GM19238 (cell line): ENCODE measurements around the gene TSEN54.

Experiments used
- DNase-seq: peaks from one replicate; pipeline ENCODE4 v3.0.0; 2011; ENCODE audit warnings: low spot score; ENCODE audit not compliant: insufficient read length

TSEN54 gene

DNA sequence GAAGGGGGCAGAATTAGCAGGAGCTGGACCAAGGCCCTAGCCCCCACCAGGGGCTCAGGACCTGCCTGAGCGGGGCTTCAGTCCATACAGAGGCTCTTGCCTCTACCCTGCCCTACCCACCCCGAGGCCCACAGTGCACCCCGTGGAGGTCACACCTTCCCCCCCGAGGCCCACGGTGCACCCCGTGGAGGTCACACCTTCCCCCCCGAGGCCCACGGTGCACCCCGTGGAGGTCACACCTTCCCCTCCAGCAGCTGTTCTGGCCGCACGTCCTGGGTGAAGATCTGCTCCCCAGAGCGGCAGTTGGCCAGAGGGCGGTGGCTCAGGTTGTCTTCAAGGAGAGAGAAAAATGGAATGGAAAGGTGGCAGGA lies 12.4 kb upstream of the TSEN54 start:
- DNase-seq, result no peak

DNA sequence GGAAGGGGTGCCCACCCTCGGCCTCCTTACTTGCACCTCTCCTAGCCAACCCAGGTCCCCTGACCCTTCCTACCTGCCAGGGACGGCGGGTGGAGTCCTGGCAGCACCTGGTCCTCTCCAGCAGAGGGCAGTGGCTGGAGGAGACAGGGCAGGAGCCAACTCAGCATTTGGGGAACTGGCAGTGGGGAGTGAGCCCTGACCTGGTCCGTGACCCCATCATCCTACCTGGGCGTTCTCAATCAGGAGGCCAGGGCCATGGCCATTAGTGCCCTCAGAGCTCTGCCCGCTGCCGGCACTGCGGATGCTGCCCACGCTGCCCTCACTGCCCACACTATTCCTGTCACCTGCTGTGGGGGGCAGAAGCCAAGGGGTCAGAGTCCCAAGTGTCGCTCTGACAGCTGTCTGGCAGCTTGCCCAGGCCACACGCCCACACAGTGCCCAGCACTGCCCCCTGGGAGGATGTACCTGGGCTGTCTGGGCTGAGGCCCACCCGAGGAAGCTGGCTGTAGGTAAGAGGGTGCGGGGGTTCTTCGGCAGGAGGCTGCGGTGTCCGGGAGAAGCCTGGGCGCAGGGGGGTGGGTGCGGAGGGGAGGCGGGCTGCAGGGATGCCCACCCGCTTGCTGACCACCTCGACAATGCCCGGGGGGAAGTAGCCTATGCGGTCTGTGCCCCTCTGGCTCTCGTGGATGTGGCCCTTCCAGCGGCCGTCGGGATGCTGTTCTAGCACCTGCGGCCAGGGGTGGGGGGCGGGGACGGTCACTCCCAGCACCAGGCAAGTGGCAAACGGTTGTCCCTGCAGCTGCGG lies 11.8 kb upstream of the TSEN54 start:
- DNase-seq, result peak; percentile 80

DNA sequence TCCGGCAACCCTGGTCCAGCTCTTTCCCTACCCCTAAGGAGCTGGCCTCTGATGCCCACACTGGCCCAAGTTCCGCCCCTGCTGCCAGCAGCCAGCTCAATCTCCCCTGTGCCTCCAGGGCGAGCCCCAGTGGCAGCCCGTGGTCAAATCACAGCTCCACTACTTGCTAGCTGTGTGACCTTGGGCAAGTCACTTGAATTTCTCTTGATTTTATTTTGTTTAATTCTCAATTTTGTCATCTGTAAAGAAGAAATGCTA lies 11.2 kb upstream of the TSEN54 start:
- DNase-seq, result no peak

DNA sequence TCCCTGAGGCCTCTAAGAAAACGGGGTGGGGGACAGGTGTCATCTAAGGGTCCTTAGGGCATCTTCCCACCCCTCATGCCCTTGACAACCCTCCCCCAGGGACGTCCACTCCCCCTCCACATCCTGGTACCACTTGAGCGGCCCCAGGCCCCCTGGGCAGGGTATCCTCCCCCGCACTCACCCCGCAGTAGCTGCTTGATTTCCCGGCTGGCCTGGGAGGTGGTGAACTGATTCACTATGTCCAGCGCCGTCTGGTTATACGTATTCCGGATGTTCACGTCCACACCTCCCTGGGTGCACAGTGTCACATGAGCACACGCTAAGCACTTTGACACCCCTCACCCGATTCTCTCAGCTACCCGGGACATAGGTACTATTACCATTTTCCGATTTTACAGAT lies 10.7 kb upstream of the TSEN54 start:
- no peak for DNase-seq

DNA sequence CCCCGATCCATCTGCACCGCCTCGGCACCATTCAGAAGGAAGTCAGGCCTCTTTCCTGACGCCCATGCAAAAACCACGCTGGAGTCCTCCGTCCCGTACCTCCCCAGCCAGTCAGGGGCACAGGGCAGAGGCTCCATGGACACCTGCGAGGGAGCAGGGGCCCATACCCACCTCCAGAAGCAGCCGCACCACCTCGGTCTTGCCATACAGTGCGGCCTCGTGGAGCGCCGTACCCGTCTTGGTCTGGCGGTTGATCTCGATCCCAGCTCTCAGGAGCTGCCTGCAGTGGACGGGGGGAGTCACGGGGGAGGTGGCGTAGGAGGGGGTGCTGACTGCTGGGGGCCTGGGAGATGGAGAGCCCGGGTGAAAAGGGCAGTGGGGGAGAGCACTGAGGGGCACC lies 10.2 kb upstream of the TSEN54 start:
- DNase-seq, result no peak

DNA sequence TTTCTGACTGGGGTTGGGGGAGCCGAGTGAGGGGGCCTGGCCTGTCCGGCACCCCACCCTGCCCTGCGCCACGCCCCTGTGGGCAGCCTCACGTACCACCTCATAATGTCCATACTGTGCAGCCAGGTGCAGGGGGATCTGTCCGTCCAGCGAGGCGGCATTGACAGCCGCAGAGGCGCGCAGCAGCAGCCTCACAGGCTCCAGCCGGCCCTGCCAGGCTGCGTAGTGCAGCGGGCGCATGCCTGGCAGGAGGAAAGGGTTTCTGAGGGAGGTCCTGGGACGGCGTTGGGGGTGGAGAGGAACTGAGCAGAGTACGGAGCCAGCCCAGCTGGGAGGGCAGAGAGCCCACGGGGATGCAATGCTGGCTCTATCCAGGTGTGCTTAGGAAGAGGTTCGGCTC lies 9.4 kb upstream of the TSEN54 start:
- DNase-seq, result no peak

DNA sequence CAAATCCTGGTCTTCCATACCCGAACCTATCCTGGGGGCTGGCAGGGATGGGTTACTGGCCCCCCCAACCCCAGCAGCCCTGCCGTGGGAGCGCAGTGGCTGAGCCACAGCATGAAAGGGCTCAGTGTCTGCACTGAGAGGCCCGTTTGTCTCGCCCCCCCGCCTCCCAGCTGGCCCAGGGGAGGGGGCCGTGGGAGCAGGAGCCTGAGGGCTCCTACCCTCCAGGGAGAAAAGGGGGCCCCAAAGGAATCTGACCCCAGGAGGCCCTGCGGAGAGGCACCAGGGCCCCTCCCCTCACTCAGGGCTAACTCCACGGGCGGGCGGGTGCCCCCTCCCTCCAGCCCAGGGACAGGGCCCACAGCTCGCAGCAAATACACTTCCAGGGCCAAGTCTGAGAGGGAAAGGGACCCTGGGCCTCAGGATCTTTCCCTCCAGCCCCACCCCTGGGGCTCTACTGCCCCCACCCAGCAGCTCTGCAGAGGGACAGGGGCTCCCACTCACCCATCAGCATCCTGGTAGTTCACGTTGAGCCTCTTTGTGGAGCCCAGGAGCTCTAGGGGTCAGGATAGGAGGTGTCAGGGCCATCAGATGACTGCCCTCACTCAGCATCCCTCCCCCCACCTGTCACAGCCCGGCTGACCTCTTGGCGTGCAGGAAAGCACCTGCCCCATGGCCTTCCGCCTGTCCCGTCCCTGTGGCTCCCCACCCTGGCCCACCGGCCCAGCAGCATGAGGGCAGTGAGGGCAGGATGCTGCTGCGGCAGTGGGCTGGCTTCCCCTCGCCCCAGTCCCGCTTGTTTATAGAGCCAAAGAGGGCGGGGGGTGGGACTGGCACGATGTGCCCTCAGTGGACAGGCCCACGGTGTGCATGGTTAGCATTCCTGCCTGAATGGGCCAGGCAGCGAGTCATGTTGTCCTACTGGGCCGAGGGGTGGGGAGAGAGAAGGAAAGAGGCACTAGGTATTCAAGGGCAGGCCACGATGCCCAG lies 8.3 kb upstream of the TSEN54 start:
- no peak for DNase-seq

DNA sequence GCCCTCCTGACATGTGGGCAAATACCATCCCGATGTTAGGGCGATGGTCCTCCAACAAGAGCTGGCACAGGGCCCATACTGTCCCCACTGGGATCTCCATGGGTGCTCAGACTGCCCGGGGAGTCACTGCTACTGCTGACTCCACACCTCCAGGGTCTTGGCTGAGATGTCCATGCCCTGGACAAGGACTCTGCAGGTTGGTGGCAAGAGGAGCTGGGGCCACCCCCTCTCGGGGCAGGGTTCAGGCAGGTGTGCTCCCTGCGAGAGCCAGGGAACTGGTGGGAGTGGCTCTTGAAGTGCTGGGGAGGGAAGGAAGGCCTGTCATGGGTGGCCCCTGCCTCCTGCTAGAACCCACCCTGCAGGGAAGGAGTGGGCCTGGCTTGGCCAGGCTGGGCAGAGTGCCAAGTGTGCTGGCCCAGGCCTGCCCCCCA lies 7.4 kb upstream of the TSEN54 start:
- no peak for DNase-seq

DNA sequence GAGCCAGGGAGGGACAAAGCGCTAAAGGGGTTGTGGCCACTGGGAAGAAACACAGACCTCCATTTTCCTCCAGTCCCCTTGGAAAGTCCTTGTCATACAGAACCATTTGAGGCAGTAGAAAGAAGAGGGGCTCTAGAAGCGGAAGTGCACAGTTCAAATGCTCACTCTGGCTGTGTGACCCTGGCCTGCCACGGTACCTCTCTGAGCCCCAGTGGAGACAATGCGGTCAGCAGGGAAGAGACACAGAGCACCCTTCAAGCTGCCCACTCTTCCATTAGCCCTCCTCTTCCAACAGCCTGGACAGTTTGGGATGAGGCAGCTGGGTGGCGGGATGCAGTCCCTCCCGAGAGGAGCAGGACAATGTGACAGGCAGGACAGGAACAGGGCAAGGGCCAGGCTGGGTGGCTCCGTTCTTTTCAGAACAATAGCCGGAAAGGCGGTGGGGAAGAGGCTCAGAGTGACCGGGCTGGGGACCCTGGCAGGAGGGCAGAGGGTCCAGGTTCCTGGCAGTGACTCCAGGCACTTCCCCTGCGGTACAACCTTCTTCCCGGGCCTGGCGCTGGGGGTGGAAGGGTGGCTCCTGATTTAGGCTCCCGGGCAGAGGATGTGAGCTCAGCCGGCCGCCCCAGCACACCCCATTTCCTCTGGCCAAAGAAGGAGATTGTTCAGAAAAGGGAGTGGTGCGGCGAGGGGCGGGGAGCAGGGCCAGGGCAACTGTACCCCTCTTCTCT lies 6.6 kb upstream of the TSEN54 start:
- no peak for DNase-seq

DNA sequence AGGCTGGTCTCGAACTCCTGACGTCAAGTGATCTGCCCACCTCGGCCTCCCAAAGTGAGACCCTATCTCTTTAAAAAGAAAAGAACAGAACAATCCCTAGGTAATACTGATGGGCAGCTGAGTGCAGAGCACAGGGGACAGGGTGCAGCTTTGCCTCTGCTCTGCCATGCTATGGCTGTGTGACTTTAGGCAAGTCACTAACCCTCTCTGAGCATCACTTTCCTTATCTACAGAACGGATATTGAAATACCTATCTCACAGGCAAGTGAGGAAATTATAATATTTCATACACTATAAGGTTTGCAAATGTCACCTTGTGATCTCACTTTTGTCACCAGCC lies 5.1 kb upstream of the TSEN54 start:
- DNase-seq, result no peak

DNA sequence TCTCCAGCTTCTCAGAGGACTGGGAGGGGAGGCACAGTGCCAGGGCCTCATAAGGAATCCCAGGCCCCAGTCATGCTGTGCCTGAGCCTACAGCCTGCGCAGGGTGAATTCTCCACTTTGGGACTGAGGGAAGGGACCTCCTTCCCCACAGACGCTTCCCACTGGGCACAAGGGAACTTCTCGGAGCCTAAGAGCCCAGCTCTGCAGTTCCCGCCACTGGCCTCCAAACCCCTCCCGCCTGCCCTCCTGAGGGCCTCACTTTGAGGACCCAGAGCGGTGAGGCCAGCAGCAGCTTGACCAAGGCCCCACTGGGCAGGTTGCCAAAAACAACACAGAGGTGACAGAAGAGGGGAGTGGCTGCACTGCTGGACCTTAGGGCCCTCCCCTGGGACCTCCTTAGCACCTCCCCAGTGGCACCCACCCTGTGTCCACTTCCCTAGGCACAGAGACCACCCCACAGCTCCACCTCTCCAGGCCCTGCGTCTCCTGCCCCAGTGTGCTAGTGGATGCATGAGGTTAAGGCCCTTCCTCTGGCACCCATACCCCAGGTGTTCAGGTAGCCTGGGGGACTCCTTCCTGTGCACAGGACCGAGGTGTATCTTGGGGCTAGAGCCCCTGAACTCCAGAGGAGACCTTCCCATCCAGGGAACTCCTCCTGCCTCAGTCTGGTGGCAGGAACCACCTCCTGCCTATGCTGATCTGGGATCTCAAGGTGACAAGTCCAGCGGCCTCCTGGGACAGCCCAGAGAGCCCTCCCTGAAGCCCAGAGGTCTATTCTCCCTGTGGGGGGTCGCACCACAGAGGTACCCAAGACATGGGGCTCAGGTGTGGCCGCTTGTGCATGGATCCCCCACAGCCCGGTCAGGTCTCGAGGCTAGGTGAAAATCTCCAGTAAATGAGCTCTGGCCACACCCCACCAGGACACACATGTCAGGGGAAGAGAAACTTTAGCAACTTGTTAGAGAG lies 4.4 kb upstream of the TSEN54 start:
- DNase-seq, result no peak

DNA sequence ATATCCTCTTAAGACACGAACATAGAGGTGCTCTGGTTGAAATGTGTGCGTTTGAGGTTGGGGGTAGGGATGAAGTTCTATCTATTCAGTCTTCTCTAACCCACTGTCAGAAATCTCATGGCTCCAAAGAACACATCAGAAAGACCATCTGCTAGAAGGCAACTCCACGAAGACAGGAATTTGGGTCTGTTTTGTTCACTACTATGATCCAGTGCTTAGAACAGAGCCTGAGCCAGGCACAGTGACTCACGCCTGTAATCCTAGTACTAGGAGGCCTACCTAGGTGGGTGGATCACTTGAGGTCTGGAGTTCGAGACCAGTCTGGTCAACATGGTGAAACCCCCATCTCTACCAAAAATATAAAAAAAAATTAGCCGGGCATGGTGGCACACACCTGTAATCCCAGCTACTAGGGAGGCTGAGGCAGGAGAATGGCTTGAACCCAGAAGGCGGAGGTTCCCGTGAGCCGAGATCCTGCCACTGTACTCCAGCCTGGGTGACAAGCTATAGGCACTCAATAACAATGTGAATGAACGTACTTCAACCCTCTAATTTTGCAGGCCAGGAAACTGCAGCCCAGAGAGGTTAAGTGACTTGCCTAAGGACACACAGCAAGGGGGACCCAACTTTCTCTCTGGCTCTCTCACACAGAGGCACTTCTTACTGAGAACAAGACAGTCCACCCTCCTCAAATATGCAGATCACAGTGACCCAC lies 3.2 kb upstream of the TSEN54 start:
- no peak for DNase-seq

DNA sequence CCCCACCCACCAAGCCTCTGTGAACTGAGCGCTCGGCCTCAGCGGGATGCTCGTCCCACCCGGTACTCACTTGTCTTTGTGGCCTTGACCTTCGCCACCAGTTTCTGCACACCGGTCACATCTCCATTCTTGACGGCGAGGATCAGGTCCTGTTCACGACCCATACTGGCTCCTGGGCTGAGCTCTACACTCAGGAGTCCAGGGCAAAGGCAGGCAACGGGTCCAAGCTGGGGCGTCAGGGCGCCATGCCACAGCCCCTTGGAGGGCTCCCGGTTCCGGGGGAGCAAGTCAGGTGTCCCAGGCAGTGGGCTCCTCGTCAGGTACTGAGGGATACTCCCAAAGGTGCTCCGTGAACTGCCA lies 2.7 kb upstream of the TSEN54 start:
- no peak for DNase-seq

DNA sequence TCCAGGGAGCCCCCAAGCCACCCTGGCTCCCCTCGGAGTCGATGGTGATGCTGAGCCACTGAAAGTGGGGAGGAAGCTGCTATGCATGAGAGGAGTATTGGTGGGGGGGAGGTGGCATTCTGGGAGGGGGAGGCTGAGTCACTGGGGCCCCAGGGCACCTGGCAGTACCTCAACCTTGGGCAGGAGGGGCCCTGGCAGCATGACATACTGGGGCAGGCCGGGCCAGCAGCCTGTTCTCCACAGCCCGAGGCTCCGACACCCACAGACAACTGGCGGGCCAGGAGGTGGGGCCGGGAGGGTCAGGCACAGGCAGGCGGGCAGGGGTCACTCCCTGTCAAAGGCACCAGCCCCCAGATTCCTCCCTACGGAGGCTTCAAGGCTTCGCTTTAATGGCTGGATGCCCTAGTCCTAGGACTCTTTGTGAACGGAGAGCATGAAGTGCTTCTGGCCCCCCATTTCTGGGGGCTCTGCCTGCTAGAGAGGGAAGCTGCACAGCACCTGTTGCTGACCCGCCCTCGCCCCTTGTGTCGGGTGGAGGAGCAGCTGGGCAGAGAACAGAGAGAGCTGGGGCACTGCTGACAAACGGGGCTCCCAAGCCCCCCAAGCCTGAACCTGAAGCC lies 1.9 kb upstream of the TSEN54 start:
- DNase-seq, result no peak

DNA sequence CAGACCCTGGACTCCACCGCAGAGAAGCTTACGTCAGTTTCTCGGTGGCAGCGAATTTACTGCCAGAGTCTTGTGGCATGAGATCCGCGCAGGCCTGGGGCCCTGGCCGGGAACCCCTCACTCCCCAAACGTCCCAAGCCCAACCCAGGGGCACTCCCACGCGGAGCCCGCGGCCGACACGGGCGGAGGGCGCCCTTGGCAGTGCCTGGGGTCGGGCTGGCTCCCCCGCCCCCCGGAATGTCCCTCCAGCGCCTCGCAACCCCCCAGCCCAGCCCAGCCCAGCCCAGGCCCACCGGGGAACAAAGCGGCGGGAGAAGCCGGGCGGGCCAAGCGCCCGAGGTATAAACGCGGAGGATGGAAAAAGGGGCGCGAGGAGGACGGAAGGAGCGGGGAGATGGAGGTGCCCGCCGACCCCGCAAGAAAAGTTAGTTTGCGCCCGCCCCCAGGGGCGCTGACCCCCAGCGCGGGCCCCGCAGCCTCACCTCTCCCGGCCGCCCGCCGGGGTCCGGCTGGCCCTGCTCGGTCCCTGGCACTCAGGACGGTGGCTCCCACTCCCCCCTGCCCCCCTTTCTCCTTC lies 1.3 kb upstream of the TSEN54 start:
- no peak for DNase-seq

DNA sequence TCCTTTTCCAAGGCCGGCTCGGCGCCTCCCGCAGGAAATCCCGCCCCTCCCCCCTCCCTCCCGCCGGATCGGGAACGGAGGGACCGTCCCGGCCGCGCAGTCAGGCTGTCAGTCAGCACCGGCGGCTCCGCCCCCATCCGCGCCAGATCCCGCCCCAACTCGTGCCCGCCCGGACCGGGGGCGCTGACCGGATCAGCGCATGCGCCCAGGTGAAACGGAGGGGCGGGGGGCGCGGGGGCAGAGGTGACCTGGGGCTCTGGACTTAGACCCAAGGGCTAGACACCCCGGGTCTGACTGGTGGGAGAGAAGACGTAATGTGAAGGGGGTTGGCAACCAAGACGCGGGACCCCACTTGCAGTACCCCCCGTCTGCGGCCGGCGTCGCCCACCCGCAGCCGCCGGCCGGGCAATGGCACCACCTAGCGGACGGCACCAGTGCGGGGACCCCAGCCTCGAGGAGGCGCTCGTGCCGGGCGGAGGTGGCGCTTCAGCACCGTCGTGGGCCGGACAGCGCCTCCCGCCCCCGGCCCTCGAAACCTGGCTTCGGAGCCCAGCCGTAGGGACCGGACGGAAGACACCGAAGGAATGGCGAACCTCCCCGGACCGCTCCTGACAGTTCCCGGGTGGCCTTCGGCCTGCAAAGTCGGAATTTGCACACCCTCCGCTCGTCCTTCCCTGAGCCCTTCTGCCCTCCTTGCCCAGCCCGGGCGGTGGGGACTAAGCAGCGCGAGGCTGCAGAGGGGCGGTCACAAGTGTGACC lies 653 bp upstream of the TSEN54 start, which contains the start of gene CASKIN2:
Gene CASKIN2, minus strand, starts transcription at position 42 of the 759 bp plus-strand sequence. CDS start 1,733 bp downstream, outside the sequence.
- peak; percentile 97 for DNase-seq

DNA sequence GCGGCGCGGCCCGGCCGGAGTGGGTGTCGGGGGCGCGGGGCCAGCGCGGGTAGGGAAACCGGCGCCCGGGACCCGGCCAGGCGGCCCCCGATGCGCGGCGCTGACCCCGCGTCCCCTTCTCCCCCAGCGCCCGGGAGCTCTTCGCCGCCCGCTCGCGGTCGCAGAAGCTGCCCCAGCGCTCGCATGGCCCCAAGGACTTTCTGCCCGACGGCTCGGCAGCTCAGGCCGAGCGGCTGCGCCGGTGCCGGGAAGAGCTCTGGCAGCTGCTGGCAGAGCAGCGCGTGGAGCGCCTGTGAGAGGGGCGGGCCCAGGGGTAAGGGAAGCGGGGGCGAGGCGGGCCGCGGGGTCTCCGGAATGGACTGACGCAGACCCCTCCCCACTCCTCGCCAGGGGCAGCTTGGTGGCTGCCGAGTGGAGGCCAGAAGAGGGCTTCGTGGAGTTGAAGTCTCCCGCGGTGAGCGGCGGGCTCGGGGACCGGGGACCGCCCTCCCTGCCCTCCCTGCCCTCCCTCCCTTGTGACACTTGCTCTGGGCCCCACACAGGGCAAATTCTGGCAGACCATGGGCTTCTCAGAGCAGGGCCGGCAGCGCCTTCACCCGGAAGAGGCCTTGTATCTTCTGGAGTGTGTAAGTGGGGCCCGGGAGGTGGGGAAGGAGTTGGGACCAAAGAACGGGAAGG lies 430 bp downstream of the TSEN54 start:
- peak; percentile 64 for DNase-seq

DNA sequence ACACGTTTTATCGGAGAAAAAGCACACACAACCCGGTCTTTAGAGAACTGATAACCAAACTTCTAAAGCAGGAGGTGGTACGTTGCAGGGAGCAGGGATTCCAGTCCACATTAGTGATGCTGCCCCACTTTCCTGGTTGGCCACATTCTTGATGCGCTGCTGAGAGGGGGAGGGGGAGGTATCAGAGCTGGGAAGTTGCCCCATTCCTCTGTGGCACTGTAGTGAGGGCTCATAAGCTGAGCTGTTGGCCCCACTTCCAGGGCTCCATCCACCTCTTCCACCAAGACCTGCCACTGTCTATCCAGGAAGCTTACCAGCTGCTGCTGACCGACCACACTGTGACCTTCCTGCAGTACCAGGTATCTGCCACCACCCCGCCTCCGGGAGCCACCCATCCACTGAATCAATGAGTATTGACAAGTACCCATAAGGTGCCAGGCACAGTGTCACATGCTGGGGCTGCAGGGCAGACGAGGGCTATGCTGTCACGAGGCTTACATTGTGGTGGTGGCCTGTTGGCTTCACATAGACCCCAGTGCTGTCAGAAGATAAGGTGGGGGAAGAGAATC lies 1.1 kb downstream of the TSEN54 start:
- DNase-seq, result no peak
